ENCODE results near the gene METTL5.

The METTL5 gene

DNA sequence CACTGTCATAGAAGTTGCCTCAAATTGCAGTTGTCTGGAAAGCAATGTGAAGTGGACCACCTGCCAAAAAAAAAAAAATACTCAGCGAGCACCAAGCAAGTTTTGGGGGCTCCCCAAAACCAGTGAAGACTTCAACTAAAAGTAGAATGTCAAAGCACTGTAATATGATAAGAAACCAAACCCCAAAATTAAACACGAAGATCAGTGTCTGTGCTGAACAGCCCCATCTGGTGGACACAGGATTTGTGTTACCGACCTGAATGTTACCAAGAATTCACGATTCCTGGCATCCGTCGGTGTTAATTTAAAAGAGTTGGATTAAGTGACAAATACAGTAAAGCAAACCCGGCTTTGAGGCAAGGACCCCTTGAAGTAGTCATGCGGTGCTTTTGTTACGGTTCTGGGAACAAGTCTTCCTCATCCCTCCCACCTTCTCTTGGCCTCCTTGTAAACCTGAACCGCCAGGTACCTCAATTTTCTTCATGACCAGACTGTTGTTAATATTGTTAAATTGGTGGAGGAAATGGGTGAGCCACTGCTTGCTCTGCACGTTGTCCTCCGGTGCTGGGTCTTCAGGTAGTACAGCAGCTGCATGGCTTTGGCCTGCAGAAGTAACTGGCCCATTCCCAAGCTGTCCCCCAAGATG lies 57.3 kb downstream of the METTL5 start:
- H3K4me1 ChIP-seq (ENCODE audit: control insufficient read depth, insufficient read depth, low read length) = no peaks in the 10 kb centered on the region
- H3K4me3 ChIP-seq (ENCODE audit: low read length) = no peak overlapping the region
- no peaks in the 10 kb centered on the region for H3K27me3 ChIP-seq (ENCODE audit: control insufficient read depth, insufficient read depth, low read length)
- H3K9me3 ChIP-seq (ENCODE audit: control insufficient read depth, insufficient read depth, low read length) = no peaks in the 10 kb centered on the region; the same call in 1 of the 2 replicates
- peak; percentile 31 for DNase-seq (ENCODE audit: low read depth, low spot score)
- WGBS (ENCODE audit: insufficient coverage, insufficient read length) = no CpG with 5 or more reads among the region's 12 CpGs
- H3K36me3 ChIP-seq (ENCODE audit: control insufficient read depth, insufficient read depth, low read length) = no peaks in the 10 kb centered on the region
- no peak overlapping the region for H3K27ac ChIP-seq (ENCODE audit: low read length)

GRCh38 chr2:169765523-169765922 lies 59.2 kb downstream of the METTL5 start:
- Histone ChIP-seq H3K4me1 (ENCODE audit: control insufficient read depth, insufficient read depth, low read length) (no peaks in the 10 kb centered on the region), H3K27me3 (ENCODE audit: control insufficient read depth, insufficient read depth, low read length) (no peaks in the 10 kb centered on the region), H3K4me3 (ENCODE audit: low read length) (no peak overlapping the region), H3K36me3 (ENCODE audit: control insufficient read depth, insufficient read depth, low read length) (no peaks in the 10 kb centered on the region), H3K27ac (ENCODE audit: low read length) (no peak overlapping the region), H3K9me3 (ENCODE audit: control insufficient read depth, insufficient read depth, low read length) (no peaks in the 10 kb centered on the region; the same call in 1 of the 2 replicates)
- DNase-seq (ENCODE audit: low read depth, low spot score) = no peak
- no CpG with 5 or more reads among the region's 6 CpGs for WGBS (ENCODE audit: insufficient coverage, insufficient read length)

GRCh38 chr2:169761970-169762292 lies 62.8 kb downstream of the METTL5 start:
- DNase-seq (ENCODE audit: low read depth, low spot score) = no peak
- WGBS (ENCODE audit: insufficient coverage, insufficient read length) = no CpG with 5 or more reads among the region's 6 CpGs
- no peak overlapping the region for H3K4me3 ChIP-seq (ENCODE audit: low read length)
- no peak overlapping the region for H3K27ac ChIP-seq (ENCODE audit: low read length)
- H3K9me3 ChIP-seq (ENCODE audit: control insufficient read depth, insufficient read depth, low read length) = no peaks in the 10 kb centered on the region; the same call in 1 of the 2 replicates
- no peaks in the 10 kb centered on the region for H3K4me1 ChIP-seq (ENCODE audit: control insufficient read depth, insufficient read depth, low read length)
- H3K36me3 ChIP-seq (ENCODE audit: control insufficient read depth, insufficient read depth, low read length) = no peaks in the 10 kb centered on the region
- no peaks in the 10 kb centered on the region for H3K27me3 ChIP-seq (ENCODE audit: control insufficient read depth, insufficient read depth, low read length)
